Caco-2 (cell line): ENCODE results near the gene FKBP1A. TPM values are rescaled to one million over a fixed set of nuclear protein-coding genes. Genes with fewer than 3 reads are reported as not detected.

Experiments
- BruUV-seq: library from RNA; stranded (reverse); fragments of 400-500 nt; replicated peaks from 2 replicates; lab custom pipeline; 2021; lab: Mats Ljungman, UMichigan
- CTCF ChIA-PET: fragments of 300-600 bp; sonication (Branson Sonifier 250); formaldehyde crosslinking; loops from one replicate; lab custom pipeline; 2022; ENCODE audit warnings: antibody characterized with exemption; lab: Charles Lee
- POLR2A ChIA-PET: fragments of 300-600 bp; sonication (Branson Sonifier 250); formaldehyde crosslinking; loops from one replicate; lab custom pipeline; 2022; ENCODE audit warnings: antibody characterized with exemption; lab: Charles Lee
- DNase-seq, 2 experiments: peaks; one replicate each; pipeline versions ENCODE4 v3.0.0 to v3.0.0-alpha.2; 2020 to 2022
- H3K27me3 ChIP-seq: replicated peaks from 2 replicates; pipeline ENCODE4 v1.6.0; 2011; ENCODE audit warnings: low read length; ENCODE audit not compliant: control insufficient read depth, insufficient read depth
- H3K36me3 ChIP-seq: 2 replicates; pipeline ENCODE4 v1.5.1; 2011; ENCODE audit warnings: low read length; ENCODE audit not compliant: control insufficient read depth, insufficient read depth
- H3K4me1 ChIP-seq: fragments of 250-450 bp; sonication (Bioruptor Pico); 2 replicates; pipeline ENCODE4 v1.5.1; 2020; ENCODE audit warnings: mild to moderate bottlenecking
- H3K4me3 ChIP-seq: 2 replicates; pipeline ENCODE4 v1.5.1; 2011; ENCODE audit warnings: low read depth, mild to moderate bottlenecking, control low read depth, low read length
- H3K9me3 ChIP-seq: fragments of 250-450 bp; sonication (Bioruptor Pico); 2 replicates; pipeline ENCODE4 v1.5.1; 2020; ENCODE audit warnings: mild to moderate bottlenecking, moderate library complexity
- H3K27ac Mint-ChIP-seq: one replicate; pipeline ENCODE4 v1.8.0; 2022; ENCODE audit warnings: mixed read lengths; ENCODE audit not compliant: unreplicated experiment
- H3K27me3 Mint-ChIP-seq: one replicate; pipeline ENCODE4 v1.8.0; 2022; ENCODE audit warnings: mixed read lengths; ENCODE audit not compliant: insufficient read depth, unreplicated experiment
- H3K36me3 Mint-ChIP-seq: one replicate; pipeline ENCODE4 v1.8.0; 2022; ENCODE audit warnings: mild to moderate bottlenecking, mixed read lengths; ENCODE audit not compliant: insufficient read depth, unreplicated experiment
- H3K4me1 Mint-ChIP-seq: one replicate; pipeline ENCODE4 v1.8.0; 2022; ENCODE audit warnings: low read depth, mixed read lengths; ENCODE audit not compliant: unreplicated experiment
- H3K4me3 Mint-ChIP-seq: one replicate; pipeline ENCODE4 v1.8.0; 2022; ENCODE audit warnings: mild to moderate bottlenecking, moderate library complexity, mixed read lengths; ENCODE audit not compliant: unreplicated experiment
- H3K9me3 Mint-ChIP-seq: one replicate; pipeline ENCODE4 v1.8.0; 2022; ENCODE audit warnings: mixed read lengths; ENCODE audit not compliant: unreplicated experiment
- CTCF ChIP-seq, 2 experiments: fragments of 200-600 bp in 1 of 2; IDR thresholded peaks; 1 replicate in 1 of 2; 2 replicates in 1 of 2; pipeline versions ENCODE4 v1.5.1 to v1.8.0; 2011 to 2022; ENCODE audit warnings: antibody characterized with exemption in 1 of 2, control low read depth in 1 of 2, inconsistent platforms in 1 of 2, low read depth in 1 of 2, low read length in 1 of 2, mild to moderate bottlenecking in 1 of 2, moderate library complexity in 1 of 2; ENCODE audit not compliant: insufficient read depth in 1 of 2, severe bottlenecking in 1 of 2, unreplicated experiment in 1 of 2
- intact Hi-C: fragments of 100-400 bp; cut with micrococcal nuclease; formaldehyde crosslinking; loops from one replicate; pipeline ENCODE4 v1.10.0; 2022; ENCODE audit not compliant: unreplicated experiment
- total RNA-seq: library from RNA; stranded (reverse); gene quantifications from 2 replicates; pipeline ENCODE4 v1.2.3, GENCODE V29; 2022

FKBP1A gene
- total RNA-seq, 1 experiment from 2014 or later: 220 TPM

GRCh38 chr20:1341561-1342265, 51.1 kb downstream of the FKBP1A start:
- Mint-ChIP-seq H3K36me3 (peaks cover 10% of the 10 kb centered on the region), H3K9me3 (no peaks in the 10 kb centered on the region), H3K27me3 (no peaks in the 10 kb centered on the region), H3K4me3 (no peak overlapping the region), H3K4me1 (no peaks in the 10 kb centered on the region), H3K27ac (no peak overlapping the region)
- ChIA-PET CTCF (no interaction called here), POLR2A (no interaction called here)
- H3K27me3 ChIP-seq: no peaks in the 10 kb centered on the region
- peaks cover 7% of the 10 kb centered on the region for H3K4me1 ChIP-seq
- BruUV-seq: no TSS peak
- H3K36me3 ChIP-seq: no peaks in the 10 kb centered on the region; the same call in 1 of the 2 replicates
- DNase-seq: no peak
- TF ChIP-seq CTCF (IDR thresholded peaks at IDR 0.05; ENCODE audit: insufficient read depth in 1 of 2, low read depth in 1 of 2, low read length in 1 of 2, severe bottlenecking in 1 of 2, unreplicated experiment in 1 of 2): no peak
- no peak overlapping the region for H3K4me3 ChIP-seq
- intact Hi-C loops: no loop called here
- H3K9me3 ChIP-seq: 0 out of 2 replicates have a peak, but pooled peaks cover 3% of the 10 kb centered on the region

GRCh38 chr20:1338801-1339200, 54.1 kb downstream of the FKBP1A start:
- H3K4me3 ChIP-seq: no peak overlapping the region
- no peaks in the 10 kb centered on the region for H3K27me3 ChIP-seq
- no peaks in the 10 kb centered on the region for H3K4me1 Mint-ChIP-seq
- no TSS peak for BruUV-seq
- POLR2A ChIA-PET: interaction anchor here (0.7 kb wide), 1 partner anchor 102 kb away, joined by 4 read pairs; no protein-coding TSS in a partner anchor
- H3K36me3 Mint-ChIP-seq: peaks cover 15% of the 10 kb centered on the region
- intact Hi-C loops: no loop called here
- TF ChIP-seq CTCF (IDR thresholded peaks at IDR 0.05; ENCODE audit: insufficient read depth in 1 of 2, low read depth in 1 of 2, low read length in 1 of 2, severe bottlenecking in 1 of 2, unreplicated experiment in 1 of 2): no peak
- H3K4me1 ChIP-seq: peaks cover 7% of the 10 kb centered on the region
- DNase-seq: no peak
- no peak overlapping the region for H3K27ac Mint-ChIP-seq
- CTCF ChIA-PET: interaction anchor here (1.8 kb wide), 1 partner anchor 165 kb away, joined by 6 read pairs; no protein-coding TSS in a partner anchor
- H3K9me3 ChIP-seq: no peaks in the 10 kb centered on the region
- no peaks in the 10 kb centered on the region for H3K9me3 Mint-ChIP-seq
- no peaks in the 10 kb centered on the region; the same call in none of the 2 replicates for H3K36me3 ChIP-seq
- H3K4me3 Mint-ChIP-seq: no peak overlapping the region
- no peaks in the 10 kb centered on the region for H3K27me3 Mint-ChIP-seq

GRCh38 chr20:1338096-1338495, 54.8 kb downstream of the FKBP1A start:
- BruUV-seq: no TSS peak
- intact Hi-C loops: no loop called here
- H3K36me3 ChIP-seq: no peaks in the 10 kb centered on the region; the same call in none of the 2 replicates
- Mint-ChIP-seq H3K27me3 (no peaks in the 10 kb centered on the region), H3K27ac (no peak overlapping the region), H3K4me3 (no peak overlapping the region), H3K4me1 (no peaks in the 10 kb centered on the region), H3K9me3 (no peaks in the 10 kb centered on the region), H3K36me3 (peaks cover 21% of the 10 kb centered on the region)
- ChIA-PET POLR2A (no interaction called here), CTCF (no interaction called here)
- H3K4me1 ChIP-seq: peaks cover 7% of the 10 kb centered on the region
- no peak overlapping the region for H3K4me3 ChIP-seq
- no peaks in the 10 kb centered on the region for H3K27me3 ChIP-seq
- no peaks in the 10 kb centered on the region for H3K9me3 ChIP-seq
- TF ChIP-seq CTCF (IDR thresholded peaks at IDR 0.05; ENCODE audit: insufficient read depth in 1 of 2, low read depth in 1 of 2, low read length in 1 of 2, severe bottlenecking in 1 of 2, unreplicated experiment in 1 of 2): no peak
- DNase-seq: no peak
